ENCODE data around the gene DDX1.

DNA sequence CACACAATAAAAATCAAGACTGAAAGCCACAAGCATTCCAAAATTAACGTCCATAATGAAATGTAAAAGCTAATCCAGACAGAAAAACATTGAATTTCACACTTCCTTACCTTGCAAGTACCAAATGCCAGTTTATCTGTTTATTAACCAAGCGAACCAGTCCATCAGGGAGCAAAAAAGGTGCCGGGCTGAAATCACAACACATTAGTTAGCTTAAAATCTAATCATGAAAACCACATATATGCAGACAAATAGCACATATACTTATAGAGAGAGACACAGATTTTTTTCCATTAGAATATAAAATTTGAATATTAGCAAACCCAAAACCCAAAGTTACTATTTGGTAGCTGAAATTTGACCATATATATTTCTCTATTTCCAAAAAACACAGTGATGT is 37.7 kb upstream of the DDX1 start:
- TF ChIP-seq, protein P1, sequence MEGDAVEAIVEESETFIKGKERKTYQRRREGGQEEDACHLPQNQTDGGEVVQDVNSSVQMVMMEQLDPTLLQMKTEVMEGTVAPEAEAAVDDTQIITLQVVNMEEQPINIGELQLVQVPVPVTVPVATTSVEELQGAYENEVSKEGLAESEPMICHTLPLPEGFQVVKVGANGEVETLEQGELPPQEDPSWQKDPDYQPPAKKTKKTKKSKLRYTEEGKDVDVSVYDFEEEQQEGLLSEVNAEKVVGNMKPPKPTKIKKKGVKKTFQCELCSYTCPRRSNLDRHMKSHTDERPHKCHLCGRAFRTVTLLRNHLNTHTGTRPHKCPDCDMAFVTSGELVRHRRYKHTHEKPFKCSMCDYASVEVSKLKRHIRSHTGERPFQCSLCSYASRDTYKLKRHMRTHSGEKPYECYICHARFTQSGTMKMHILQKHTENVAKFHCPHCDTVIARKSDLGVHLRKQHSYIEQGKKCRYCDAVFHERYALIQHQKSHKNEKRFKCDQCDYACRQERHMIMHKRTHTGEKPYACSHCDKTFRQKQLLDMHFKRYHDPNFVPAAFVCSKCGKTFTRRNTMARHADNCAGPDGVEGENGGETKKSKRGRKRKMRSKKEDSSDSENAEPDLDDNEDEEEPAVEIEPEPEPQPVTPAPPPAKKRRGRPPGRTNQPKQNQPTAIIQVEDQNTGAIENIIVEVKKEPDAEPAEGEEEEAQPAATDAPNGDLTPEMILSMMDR (IDR thresholded peaks at IDR 0.05) = no peak
- TF ChIP-seq POLR2A (IDR thresholded peaks at IDR 0.05) = no peak
